GM21515 (cell line): ENCODE measurements around the gene ENOX1.
"Not testable (repeated sequence)": the region's sequence is repeated elsewhere in the genome, so short reads cannot be mapped to it uniquely, and the experiment has no call there.

Experiments used
- ATAC-seq: cut with Tn5 transposase; IDR thresholded peaks from one replicate; pipeline ENCODE4 v1.9.1; 2021; ENCODE audit not compliant: unreplicated experiment

The ENOX1 gene

DNA sequence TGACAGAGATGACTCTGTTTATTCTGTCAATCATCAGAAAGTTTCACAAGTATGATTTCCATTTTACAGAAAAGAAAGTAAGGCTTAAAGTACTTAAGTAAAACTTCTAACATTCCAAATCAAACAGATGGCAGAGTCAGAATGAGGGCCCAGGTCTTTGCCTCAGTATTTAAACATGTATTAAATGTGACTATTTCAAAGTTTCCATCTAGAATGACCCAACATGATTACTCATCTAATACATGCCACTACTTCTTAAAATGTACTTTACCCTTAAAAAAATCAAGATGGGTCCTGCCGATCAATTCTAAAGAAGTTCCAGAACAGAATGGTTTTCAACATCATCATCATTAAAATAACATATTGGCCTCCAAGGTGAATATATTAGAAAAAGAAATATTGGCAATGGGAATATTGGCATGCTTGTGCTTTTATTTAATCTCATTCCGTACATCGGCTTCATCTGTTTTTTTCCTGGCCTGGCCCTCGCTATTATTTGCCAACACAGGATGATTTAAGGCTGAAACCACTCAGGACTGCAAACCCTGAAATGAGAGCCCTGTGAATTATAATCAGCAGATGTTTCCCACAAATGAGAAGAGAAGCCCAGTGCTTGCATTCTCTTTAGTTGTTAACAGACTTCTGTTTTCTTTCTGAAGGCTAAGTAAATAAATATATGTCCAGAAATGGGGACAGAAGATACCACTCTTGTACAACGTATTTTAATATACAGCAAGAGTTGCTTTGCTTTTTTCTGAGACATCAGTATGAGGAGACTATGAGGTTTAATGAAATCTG lies 423.4 kb downstream of the ENOX1 start:
- ATAC-seq: no peak

DNA sequence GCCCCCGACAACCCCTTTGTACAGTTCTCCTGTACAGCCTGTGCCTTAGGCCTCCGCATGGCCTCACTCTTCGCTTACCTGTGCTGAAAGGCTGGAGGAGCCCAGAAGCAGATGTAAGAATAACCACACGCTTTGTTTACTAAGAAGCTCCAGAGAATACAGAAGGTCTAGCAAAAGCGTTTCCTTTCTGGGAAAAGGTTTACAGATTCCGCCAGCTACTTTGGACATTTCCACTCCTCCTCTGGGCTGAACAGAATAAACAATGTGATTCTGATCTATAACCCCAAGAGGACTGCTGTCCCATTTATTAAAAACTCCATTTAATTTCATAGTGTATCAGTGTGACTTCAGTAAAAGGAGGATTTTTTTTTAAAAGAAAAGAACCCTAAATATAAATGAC lies 424.2 kb downstream of the ENOX1 start:
- no peak for ATAC-seq

DNA sequence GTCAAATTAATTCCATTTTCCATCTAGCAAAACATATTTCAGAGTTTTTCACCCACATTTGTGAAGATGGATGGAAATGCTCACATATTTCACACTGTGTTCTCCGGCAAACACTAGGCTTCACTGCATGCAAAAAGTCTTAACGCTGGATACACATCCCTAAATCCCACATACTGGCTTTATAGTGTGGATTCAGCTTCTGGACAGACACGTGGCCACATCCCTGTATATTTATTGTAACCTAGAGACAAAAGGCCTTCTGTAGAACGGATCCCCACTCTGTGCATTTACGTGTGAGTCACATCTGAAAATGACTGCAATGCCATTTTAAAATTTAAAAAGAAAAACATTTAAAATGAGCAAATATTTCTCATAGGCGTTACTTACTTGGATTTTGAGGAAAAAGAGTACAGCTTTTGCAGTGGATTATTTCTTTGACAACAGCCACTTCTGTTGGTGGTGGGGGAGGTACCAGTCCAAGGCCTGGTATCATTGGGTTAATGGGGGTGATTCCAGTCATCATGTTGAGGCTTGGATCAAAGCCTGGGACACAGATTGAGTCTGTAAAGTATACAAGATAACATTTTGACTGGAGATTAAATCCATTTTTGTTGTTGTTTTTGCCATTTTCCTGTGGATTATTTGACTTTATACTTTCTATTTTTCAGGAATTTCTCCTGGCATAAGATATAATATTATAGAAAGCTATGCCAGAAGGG lies 425.7 kb downstream of the ENOX1 start:
- no peak for ATAC-seq

DNA sequence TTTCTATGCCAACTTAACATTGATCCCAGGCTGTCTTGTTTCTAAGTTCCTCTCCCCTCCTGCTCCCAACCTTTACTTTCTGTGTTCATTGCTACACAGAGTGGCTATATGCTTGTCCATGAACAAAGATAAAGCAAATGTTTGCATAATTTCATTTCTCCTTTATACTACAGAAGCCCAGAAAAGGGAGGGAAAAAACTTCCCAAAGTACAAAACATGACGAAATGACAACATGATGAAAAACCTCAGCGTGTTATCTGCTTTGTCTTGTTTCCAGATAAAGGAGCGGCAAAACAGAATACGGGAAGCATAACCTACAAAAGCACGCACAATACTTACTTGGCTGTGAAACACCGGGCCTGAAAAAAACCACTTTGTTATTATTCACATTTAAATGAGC lies 426.6 kb downstream of the ENOX1 start:
- ATAC-seq: no peak

DNA sequence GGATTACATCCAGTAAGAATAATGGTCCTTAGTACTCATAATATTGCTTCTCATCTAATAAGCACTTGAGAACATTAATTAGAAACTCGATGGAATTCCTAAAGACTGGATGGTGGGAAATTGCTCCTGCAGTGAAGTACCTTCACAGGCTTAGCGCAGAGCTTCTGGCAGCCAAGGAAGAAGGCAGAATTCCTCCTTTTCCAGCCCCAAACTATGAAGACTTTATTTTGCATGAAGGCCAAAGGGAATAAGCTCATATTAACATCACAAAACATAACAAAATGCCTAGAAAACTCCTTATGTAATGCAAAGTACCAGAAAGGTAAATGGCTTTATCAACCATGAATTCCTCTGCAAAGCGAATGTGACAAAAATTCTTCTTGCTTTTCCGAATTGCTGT lies 427.2 kb downstream of the ENOX1 start:
- no peak for ATAC-seq

DNA sequence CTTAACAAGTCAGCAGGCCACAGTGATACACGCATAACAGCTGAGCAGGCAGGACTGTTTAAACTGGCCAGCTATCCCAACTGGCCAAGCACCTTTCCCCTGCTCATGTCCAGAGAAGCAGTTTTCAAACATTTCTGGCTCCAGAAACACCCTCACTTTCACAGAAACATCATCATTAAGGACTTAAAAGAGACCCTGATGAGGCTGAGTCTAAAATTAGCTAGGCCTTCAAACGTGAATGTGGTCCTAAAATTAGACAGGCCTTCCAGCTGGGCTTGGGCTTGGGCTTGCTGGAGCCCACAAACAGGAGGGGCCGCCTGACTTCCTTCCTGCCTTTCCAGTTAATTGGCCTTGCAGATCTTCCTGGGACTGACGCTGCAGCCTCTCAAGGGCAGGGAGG lies 429.2 kb downstream of the ENOX1 start:
- no peak for ATAC-seq

DNA sequence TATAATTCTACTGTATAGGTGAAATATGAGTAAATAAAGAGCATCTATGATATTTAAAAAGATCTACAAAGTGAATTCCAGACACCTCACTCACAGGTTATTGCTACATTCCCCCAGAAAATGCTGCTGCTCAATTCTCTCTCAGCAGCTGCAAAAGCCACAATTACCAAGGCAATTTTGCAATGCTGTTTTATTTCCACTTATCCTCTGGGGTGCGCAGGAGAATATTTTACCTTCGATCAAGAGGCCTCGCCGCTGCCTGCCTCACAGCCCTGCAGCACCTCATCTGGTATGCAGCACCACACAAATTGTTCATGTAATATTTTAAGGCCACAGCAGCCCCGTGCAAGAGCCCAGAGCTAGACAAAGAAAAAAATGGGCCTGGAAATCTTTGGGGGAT lies 430.2 kb downstream of the ENOX1 start:
- ATAC-seq: no peak

DNA sequence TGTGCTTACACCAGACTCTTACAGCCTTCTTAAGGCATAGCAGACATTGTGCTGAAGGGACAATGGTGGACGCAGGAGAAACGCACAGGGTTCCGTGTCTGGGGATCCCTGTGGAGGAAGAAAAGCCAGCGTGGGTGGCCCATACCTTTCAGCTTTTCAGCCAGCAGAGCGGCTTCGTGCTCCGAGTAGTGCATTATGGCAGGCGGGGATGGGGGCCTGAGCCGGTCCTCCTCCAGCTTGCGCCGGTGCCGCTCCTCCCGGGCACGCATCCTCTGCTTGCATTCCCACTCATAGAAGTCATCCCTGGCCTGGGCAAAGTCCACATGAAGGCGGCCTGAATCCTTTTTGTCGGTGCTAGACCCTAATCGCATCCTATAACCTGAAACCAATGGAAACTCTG lies 431.0 kb downstream of the ENOX1 start:
- ATAC-seq: no peak

DNA sequence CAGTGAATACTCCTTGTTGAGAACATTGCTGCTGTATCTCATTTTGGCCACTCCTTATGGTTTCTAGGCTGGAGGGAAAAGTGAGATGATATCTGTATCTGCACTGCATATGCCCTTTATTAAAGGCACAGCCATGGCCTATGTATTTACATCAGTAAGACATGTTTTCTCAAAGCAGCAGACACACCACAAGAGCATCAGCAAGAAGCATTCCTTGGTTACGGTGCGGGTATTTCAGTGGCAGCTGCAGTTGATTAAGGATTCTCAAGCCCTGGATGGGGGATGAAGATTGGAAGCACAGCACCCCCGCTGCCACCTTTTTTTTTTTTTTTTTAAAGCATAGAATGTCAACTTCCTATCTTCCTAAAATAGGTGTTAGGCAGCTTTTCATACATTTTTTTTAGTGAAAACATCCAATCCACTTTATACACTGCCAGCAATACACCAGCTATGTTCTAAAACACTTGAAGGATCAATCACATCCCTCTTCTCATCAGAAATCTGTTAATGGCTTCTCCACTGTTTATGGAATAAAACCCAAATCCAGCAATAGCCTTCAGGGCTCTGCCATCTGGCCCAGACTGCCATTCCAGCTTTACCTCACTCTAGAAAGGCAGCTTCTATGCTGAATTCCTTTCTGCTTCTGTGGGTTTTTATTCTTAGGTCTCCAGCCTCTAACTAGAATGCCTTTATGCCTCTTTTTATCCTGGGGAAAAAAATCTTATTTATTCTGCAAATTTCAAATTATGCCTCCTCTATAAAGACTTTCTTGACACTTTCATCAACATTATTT lies 432.4 kb downstream of the ENOX1 start:
- no peak for ATAC-seq

DNA sequence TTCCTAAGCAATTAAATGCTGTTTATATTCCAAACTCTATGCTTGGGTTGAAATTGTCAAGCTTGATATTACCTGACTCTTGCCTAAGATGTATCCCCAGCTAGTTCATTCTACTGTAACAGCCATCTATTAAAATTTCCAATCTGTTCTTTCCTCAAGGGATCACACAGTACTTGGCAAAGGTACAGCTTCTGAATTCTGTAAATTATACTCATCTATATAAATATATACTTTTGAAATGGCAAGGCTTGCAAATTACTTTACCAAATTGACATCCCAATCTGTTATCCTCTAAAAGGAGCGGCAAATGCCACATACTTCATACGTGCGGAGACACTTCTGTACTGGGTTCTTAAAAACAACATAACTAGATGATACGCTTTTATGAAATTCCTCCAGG lies 433.1 kb downstream of the ENOX1 start:
- no peak for ATAC-seq

DNA sequence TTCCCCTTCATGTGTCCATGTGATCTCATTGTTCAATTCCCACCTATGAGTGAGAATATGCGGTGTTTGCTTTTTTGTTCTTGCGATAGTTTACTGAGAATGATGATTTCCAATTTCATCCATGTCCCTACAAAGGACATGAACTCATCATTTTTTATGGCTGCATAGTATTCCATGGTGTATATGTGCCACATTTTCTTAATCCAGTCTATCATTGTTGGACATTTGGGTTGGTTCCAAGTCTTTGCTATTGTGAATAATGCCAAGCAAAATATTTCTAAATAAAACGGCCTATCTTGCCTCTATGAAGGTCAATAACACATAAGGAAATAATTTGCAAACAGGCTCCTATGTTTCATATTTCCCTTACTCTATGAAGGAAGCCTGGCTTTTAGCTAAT lies 435.2 kb downstream of the ENOX1 start:
- not testable (repeated sequence) for ATAC-seq

DNA sequence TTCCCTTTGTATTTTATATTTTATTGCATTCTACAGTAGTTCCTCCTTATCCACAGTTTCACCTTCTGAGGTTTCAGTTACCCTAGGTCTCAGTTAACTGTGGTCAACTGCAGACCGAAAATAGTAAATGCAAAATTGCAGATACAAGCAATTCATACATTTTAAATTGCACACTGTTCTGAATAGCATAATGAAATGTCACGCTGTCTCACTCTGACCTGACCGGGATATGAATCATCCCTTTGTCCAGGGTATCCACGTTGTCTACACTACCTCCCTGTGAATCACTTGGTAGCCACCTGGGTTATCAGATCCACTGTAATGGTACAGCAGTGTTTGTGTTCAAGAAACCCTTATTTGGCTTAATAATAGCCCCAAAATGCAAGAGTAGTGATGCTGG lies 438.4 kb downstream of the ENOX1 start:
- no peak for ATAC-seq

DNA sequence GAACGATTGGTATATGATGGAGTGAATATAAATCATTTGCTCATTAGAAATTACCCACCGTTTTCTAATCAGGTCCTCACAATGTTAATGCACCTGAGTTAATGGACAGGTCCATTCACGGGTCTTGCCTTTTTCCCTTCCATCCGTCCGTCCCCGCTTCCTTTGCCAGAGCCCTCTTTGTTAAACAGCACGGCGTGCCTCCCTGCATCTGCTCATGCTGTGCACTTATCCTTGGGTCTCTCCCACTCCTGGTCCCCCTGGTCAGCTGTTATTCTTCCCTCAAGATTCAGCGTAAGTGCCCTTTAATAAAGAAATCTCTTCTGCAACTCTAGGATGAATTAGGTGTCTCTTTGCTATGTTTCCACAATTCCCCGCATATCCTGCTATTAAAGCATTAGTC lies 438.9 kb downstream of the ENOX1 start:
- no peak for ATAC-seq

DNA sequence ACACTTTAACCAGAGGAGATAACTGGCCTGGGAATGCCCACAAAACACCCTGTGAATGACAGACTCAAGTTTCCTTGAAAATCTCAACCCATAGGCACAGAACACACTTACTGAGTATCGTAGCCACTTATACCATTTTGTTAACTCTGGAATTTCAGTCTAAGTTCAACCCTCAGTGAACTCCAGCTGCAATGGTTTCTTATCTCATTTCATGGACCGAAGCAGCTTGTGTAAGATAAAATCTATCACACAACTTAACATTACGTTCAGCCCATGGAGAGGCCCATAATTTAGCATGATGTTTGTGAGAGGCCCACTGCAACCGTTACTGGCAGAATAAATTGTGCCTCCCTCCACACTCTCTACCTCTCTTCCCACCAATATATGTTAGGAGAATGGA lies 440.3 kb downstream of the ENOX1 start:
- no peak for ATAC-seq

DNA sequence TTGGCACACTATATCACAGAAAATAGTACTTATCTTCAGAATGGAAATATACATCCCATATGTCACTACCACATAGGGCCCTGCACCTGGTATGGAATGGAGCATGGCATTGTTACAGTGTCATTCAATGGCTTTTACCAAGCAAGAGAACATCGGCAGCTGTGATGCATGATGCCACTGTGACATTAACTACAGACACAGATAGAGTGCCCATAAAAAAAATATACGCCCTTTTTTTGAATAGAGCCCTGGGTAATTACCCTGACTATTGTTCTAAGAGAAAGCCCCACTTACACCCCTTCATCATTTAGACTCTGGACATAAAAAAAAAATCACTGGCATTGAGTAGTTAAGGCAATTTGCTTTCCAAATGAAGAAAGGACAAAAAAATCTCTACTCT lies 443.1 kb downstream of the ENOX1 start:
- no peak for ATAC-seq

DNA sequence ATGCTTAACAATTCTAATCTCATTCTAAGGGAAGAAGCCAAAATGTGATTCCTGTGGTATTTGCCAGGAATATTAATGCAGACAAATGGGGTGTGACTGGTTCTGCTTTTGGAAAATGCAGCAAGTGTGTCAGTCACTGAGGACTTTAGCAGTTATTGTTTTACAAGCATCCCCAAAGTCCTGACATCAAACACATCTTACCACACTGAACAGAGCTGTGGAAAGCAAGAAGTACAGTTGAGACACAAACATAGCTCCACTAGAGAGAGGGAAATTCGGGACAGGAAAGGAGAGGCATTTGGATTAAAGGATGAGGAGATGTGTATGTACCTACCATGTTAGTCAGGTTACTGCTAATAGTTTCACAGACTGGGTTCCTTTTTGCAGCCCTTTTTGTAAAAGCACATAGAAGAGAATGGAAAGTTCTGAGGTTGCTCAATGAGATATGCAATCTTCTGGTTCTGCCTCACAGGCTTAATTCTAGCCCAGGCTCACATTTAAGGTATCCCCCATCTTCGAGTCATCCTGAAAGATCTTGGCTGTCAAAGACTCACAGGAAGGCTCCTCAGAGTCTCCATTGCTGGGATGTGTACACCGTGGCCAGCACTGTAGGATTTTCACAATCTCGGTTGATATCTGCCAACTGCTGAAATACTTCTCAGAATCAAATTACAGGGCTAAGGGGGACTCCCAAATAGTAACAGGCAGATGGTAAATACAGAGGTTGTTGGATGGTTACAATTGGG lies 446.8 kb downstream of the ENOX1 start:
- ATAC-seq: no peak

DNA sequence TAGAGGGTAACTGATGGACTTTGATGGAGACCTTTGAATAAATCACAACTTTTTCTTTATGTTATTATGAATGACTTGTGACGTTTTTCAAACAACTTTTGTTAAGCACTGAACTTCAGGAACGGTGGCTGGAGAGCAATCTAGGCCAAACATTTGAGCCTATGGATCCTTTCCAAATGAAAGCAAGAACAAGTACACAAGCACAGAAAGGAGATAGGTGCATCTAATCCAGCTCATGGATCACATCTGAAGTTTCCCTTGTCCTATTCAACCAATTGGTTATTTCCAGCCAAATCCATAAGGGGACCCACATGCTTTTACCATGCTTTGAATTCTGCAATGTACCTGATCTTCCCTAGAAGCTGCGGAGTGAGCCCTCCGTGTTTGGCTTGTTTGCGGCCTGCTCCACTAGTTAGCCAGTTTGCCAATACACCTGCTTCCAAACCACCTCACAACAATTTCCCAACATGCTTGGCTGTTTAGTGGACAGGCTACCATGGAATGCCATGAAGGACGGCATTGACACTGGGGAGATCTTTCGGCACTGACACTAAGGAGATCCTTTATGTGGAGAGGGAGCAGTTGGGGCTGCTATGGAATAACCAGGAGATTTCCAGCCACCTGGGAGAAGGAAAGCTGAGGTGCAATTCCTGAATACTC lies 447.5 kb downstream of the ENOX1 start:
- no peak for ATAC-seq

DNA sequence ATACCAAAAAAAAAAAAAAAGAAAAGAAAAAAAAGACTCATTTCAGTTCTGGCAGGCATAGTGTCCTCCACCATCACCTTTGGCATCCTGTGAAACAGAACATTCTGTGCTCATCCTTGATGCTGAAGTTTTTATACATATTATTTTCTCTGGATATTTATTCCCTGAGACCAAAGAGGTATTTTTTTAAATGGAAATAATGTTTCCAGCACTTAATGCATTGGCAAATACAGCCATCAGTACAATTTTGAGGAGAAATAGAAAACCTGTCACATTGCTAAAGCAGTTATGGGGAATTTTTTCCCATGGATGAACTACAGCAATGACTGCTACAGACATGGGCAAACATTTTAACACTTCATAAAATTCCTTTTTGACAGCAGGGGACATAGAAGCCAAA lies 451.0 kb downstream of the ENOX1 start:
- ATAC-seq: no peak

DNA sequence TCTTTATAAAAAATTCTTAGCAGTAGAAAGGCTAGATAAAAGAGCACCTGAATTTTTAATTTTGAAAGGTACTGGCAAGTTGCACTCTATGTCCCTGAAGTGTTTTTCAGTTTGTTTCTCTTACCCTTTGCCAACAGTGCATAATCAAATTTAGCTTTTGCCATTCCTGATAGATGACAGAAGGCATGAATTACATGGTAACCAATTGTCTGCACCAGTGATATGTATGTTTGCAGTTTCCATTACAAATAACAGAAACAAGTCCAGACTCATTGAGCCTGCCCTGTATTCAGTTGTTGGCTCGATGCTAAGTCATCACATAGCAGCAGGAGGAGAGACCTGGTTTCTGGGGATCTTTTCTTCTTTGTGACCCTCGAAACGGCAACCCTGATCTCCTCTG lies 453.6 kb downstream of the ENOX1 start:
- ATAC-seq: no peak

DNA sequence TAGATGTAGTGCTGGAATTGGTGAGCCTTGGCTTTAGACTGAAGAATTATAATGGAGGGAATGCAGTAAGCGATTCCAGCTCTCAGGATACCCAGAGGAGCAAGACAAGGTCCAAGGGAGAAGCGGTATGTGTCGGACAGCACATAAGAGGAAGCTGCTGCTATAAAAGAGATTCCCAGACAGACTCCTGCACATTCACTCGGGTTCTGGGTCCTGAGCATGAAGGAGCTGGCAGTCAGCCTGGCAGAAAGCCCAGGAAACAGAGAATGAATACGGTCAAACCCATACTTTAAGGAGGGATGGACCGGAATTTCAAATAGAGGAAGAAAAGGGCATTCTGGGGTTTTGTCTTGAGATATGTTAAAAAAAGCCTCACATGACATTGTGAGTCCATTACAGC lies 455.1 kb downstream of the ENOX1 start:
- no peak for ATAC-seq

DNA sequence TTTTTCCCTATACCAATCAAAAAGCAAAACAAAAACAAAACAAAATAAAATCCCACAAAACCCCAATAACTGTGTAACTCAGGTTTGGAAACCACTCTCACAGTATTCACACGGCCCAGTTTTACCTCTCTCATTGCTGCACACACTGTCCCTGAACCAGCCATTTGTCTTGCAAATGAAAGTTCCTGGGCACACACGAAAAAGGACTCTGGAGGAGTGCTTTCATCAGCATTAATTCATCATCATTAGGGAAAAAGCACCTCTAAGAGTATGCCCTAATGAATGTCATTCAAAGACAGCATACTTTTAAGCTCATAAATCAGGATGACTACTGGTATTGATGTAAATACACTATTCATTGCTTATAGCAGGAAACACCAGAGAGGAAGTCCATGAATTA lies 457.1 kb downstream of the ENOX1 start:
- no peak for ATAC-seq
